Urinary bladder (tissue), 2 donors: ENCODE measurements around the gene ARHGAP1. TPM values are rescaled to one million over a fixed set of nuclear protein-coding genes. Genes with fewer than 3 reads are reported as not detected.

Source experiments
- polyA plus RNA-seq: library from polyadenylated mRNA; stranded (reverse); fragments of 200-250 nt; gene quantifications from one replicate; pipeline ENCODE4 v1.2.3, GENCODE V29; 2013
- total RNA-seq: library from RNA; depleted of rRNA; stranded (reverse); fragments of >200 nt; gene quantifications from one replicate; pipeline ENCODE4 v1.2.3, GENCODE V29; 2014
- donor health status: healthy.

The ARHGAP1 gene
- total and polyA plus RNA-seq, 2 donors, result 41.8 to 128 TPM

Other genes starting within 250 kb of the ARHGAP1 start
- gene AMBRA1, start 106.6 kb downstream of the ARHGAP1 start, total RNA-seq, result 22.9 TPM
- 21.9 TPM for gene AMBRA1, start 106.6 kb downstream of the ARHGAP1 start, polyA plus RNA-seq
- 2.0 TPM for gene HARBI1, start 83.4 kb downstream of the ARHGAP1 start, total RNA-seq
- gene HARBI1, start 83.4 kb downstream of the ARHGAP1 start, polyA plus RNA-seq, result 3.3 TPM
- 46.5 TPM for gene ATG13, start 83.1 kb downstream of the ARHGAP1 start, total RNA-seq
- 48.0 TPM for gene ATG13, start 83.1 kb downstream of the ARHGAP1 start, polyA plus RNA-seq
- gene ZNF408, start 412 bp upstream of the ARHGAP1 start, total RNA-seq, result 3.1 TPM
- gene ZNF408, start 412 bp upstream of the ARHGAP1 start, polyA plus RNA-seq, result 10.3 TPM
- not detected for gene F2, start 18.6 kb upstream of the ARHGAP1 start, total RNA-seq
- 0.84 TPM for gene F2, start 18.6 kb upstream of the ARHGAP1 start, polyA plus RNA-seq
- 80.5 TPM for gene CKAP5, start 145.7 kb upstream of the ARHGAP1 start, total RNA-seq
- 26.8 TPM for gene CKAP5, start 145.7 kb upstream of the ARHGAP1 start, polyA plus RNA-seq
- gene LRP4, start 217.9 kb upstream of the ARHGAP1 start, total RNA-seq, result 8.1 TPM
- 2.4 TPM for gene LRP4, start 217.9 kb upstream of the ARHGAP1 start, polyA plus RNA-seq
- 20.9 TPM for gene CSTPP1, start 236.1 kb upstream of the ARHGAP1 start, total RNA-seq
- gene CSTPP1, start 236.1 kb upstream of the ARHGAP1 start, polyA plus RNA-seq, result 20.7 TPM